DOHH2 (cell line): Measurements from ENCODE around the gene CFAP157.

Experiments used
- H3F3A ChIP-seq: fragments of 200-600 bp; sonication (generic), shearing (Covaris generic); 2 replicates; pipeline ENCODE4 v1.6.0; 2016; ENCODE audit warnings: antibody characterized with exemption, mild to moderate bottlenecking; ENCODE audit not compliant: control insufficient read depth, insufficient read depth
- H3K27ac ChIP-seq: fragments of 200-600 bp; sonication (generic); 2 replicates; pipeline ENCODE4 v1.5.1; 2014; ENCODE audit warnings: low read depth, mild to moderate bottlenecking, low read length, moderate library complexity
- H3K27me3 ChIP-seq: fragments of 200-600 bp; sonication (generic); 2 replicates; pipeline ENCODE4 v1.6.1; 2014; ENCODE audit warnings: mild to moderate bottlenecking, low read length, mixed read lengths; ENCODE audit not compliant: control insufficient read depth
- H3K36me3 ChIP-seq: fragments of 200-600 bp; sonication (generic); 2 replicates; pipeline ENCODE4 v1.6.1; 2014; ENCODE audit warnings: mild to moderate bottlenecking, low read length, moderate library complexity, mixed read lengths; ENCODE audit not compliant: control insufficient read depth
- H3K4me1 ChIP-seq: fragments of 200-600 bp; sonication (generic); 2 replicates; pipeline ENCODE4 v1.6.1; 2014; ENCODE audit warnings: mild to moderate bottlenecking, low read length, mixed read lengths; ENCODE audit not compliant: control insufficient read depth
- H3K4me2 ChIP-seq: fragments of 200-600 bp; sonication (generic); 2 replicates; pipeline ENCODE4 v1.6.0; 2014; ENCODE audit warnings: mild to moderate bottlenecking, low read length, moderate library complexity
- H3K4me3 ChIP-seq: fragments of 200-600 bp; sonication (generic); 2 replicates; pipeline ENCODE4 v1.5.1; 2014; ENCODE audit warnings: mild to moderate bottlenecking, low read length, mixed read lengths
- H3K79me2 ChIP-seq: fragments of 200-600 bp; sonication (generic); 2 replicates; pipeline ENCODE4 v1.6.1; 2014; ENCODE audit warnings: mild to moderate bottlenecking, low read length, mixed read lengths; ENCODE audit not compliant: control insufficient read depth
- H3K9me2 ChIP-seq: fragments of 200-600 bp; sonication (generic); replicated peaks from 2 replicates; pipeline ENCODE4 v1.6.1; 2014; ENCODE audit warnings: mild to moderate bottlenecking, low read length, mixed read lengths; ENCODE audit not compliant: control insufficient read depth
- H3K9me3 ChIP-seq: fragments of 200-600 bp; sonication (generic); 2 replicates; pipeline ENCODE4 v1.6.1; 2014; ENCODE audit warnings: antibody characterized with exemption, low read length, mixed read lengths; ENCODE audit not compliant: control insufficient read depth, insufficient read depth
- H4K20me1 ChIP-seq: fragments of 200-600 bp; sonication (generic); 2 replicates; pipeline ENCODE4 v1.6.0; 2014; ENCODE audit warnings: low read depth, mild to moderate bottlenecking, antibody characterized with exemption, low read length, moderate library complexity; ENCODE audit not compliant: control insufficient read depth, insufficient read depth
- EZH2phosphoT487 ChIP-seq: fragments of 200-600 bp; sonication (generic); IDR thresholded peaks from 2 replicates; pipeline ENCODE4 v1.6.1; 2017; ENCODE audit warnings: borderline replicate concordance, mild to moderate bottlenecking, antibody characterized with exemption, low read length, moderate library complexity, mixed read lengths
- TF ChIP-seq, protein P1 (sequence below): fragments of 200-600 bp; sonication (generic); IDR thresholded peaks from one replicate; pipeline ENCODE4 v1.5.1; 2014; ENCODE audit warnings: antibody characterized with exemption, mild to moderate bottlenecking, low read depth, low read length; ENCODE audit not compliant: poor library complexity, severe bottlenecking

Gene CFAP157

DNA sequence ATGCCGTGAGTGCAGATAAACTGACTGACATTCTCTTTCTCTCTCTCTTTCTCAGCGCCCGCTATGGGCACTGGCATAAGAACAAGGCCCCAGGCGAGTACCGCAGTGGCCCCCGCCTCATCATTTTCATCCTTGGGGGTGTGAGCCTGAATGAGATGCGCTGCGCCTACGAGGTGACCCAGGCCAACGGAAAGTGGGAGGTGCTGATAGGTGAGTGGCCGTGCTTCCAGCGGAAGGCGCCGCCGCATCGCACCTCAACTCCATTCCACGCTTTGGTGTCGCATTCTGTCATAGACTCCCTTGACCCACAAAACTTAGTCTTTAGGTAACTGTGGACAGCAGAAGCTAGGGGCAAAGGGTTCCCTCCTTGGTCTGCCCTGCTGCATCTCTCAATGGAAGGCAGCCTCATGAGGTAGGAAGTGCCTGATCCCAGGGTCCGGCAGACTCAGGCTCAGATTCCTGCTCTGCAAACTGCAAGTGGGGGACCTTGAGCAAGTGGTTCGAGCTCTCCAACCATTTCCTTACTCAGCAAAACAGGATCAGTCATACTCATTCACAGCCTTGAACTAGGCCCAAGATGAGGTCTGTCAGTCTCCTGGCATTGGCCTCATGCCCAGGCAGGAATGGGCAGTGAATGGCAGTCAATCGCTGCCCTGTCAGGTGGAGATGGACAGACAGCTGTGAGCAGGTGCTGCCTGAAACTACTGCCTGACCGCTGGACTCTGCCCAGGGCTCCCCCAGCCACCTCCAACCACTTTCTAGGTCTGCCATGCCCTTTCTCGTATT lies 24.2 kb upstream of the CFAP157 start:
- Histone ChIP-seq H3K79me2 (no peaks in the 10 kb centered on the region), H3K9me2 (no peaks in the 10 kb centered on the region), H3K36me3 (no peaks in the 10 kb centered on the region), H3K9me3 (no peaks in the 10 kb centered on the region), H3K4me2 (no peak overlapping the region), H3K4me1 (no peaks in the 10 kb centered on the region), H3F3A (no peaks in the 10 kb centered on the region), H4K20me1 (no peaks in the 10 kb centered on the region), H3K27ac (no peak overlapping the region), H3K4me3 (no peak overlapping the region), H3K27me3 (no peaks in the 10 kb centered on the region)
- TF ChIP-seq EZH2phosphoT487: no peak
- TF ChIP-seq, protein P1, sequence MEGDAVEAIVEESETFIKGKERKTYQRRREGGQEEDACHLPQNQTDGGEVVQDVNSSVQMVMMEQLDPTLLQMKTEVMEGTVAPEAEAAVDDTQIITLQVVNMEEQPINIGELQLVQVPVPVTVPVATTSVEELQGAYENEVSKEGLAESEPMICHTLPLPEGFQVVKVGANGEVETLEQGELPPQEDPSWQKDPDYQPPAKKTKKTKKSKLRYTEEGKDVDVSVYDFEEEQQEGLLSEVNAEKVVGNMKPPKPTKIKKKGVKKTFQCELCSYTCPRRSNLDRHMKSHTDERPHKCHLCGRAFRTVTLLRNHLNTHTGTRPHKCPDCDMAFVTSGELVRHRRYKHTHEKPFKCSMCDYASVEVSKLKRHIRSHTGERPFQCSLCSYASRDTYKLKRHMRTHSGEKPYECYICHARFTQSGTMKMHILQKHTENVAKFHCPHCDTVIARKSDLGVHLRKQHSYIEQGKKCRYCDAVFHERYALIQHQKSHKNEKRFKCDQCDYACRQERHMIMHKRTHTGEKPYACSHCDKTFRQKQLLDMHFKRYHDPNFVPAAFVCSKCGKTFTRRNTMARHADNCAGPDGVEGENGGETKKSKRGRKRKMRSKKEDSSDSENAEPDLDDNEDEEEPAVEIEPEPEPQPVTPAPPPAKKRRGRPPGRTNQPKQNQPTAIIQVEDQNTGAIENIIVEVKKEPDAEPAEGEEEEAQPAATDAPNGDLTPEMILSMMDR: no peak

DNA sequence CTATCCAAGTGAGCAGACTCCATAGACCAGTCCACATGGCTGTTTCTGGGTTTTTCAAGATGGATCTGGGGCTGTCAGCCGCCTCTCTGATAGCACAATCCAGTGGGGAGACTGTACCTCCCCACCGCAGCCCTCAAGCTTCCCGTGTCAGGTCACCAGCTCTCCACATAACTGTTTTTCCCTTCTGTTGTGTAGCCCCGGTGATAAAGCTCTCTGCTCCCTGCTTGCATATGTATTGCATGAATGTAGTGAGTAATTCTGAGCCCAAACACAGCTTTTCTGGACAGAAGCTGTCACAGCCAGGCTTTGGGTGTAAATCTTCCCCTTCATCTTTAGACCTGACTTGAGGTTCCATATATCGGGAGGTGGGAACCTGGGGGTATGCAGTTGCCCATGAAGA lies 23.1 kb upstream of the CFAP157 start:
- H3K27ac ChIP-seq: no peak overlapping the region
- H3K36me3 ChIP-seq: no peaks in the 10 kb centered on the region
- no peaks in the 10 kb centered on the region for H3K79me2 ChIP-seq
- TF ChIP-seq EZH2phosphoT487: no peak
- TF ChIP-seq, protein P1: no peak
- no peaks in the 10 kb centered on the region for H3K9me3 ChIP-seq
- H3K4me1 ChIP-seq: no peaks in the 10 kb centered on the region
- no peaks in the 10 kb centered on the region for H4K20me1 ChIP-seq
- H3K4me3 ChIP-seq: no peak overlapping the region
- H3K4me2 ChIP-seq: no peak overlapping the region
- no peaks in the 10 kb centered on the region for H3K9me2 ChIP-seq
- H3K27me3 ChIP-seq: no peaks in the 10 kb centered on the region
- H3F3A ChIP-seq: no peaks in the 10 kb centered on the region

DNA sequence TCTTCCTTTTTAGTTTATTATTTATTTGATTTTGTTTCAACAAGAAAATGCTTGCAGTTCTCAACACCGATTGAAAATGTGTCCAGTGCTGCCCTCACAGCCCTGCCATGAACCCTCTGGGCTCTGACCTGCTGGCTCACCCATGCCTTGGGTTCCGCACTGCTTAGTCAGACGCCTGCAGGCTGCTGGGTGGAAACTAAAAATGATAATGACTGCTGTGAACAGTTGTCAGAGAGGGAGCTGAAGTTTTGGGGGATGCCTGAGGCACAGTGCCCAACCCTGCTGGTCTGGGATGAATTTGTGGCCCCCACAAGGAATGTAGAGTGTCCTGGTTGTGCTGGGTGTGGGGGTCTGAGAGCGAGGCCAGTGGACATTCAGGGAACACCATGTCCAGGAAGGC lies 22.2 kb upstream of the CFAP157 start:
- Histone ChIP-seq H3K4me1 (no peaks in the 10 kb centered on the region), H3K4me2 (no peak overlapping the region), H3K4me3 (no peak overlapping the region), H3K27me3 (no peaks in the 10 kb centered on the region), H4K20me1 (no peaks in the 10 kb centered on the region), H3K27ac (no peak overlapping the region), H3K9me2 (no peaks in the 10 kb centered on the region), H3K79me2 (no peaks in the 10 kb centered on the region), H3F3A (no peaks in the 10 kb centered on the region), H3K9me3 (no peaks in the 10 kb centered on the region), H3K36me3 (no peaks in the 10 kb centered on the region)
- no peak for TF ChIP-seq EZH2phosphoT487

DNA sequence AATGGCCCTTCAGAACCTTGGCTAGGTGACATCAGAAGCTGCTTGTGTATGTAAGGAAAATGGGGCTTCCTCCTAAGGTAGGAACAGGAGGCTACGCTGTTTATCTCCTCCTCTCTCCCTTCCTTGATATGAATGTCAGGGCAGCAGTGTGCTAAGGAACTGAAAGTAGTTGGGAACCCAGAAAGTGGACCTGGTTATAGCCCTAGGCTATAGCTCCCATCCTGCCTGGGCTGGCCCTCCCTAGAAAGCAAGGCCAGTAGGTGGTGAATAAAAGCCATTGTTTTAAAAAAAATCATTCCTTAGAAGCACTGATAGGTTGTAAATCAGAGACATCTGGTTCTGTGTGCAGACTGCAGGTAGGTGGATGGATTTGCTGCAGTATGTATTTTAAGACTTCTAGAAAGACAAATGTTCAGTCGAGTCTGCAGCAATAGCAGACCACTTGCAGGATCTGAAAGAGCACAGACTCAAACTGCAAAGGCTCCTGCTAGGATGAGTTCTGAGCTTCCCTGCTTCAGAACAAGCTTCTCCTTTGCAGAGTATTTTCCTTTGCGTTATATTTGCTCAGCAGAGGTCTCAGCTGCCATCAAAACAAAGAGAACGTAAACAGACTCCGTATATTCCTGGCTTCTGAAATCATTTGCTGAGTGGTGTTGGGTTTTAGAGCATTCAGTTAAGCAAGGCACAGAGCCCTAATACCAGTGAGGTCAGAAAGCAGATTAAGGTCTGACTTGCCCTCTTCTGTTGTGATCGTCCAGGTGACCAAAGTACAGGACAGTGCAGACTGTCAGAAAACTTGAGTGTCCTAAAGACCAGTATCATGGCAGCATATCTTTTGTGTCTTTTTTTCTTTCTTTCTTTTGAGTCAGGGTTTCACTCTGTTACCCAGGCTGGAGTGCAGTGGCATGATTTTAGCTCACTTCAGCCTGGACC lies 20.1 kb upstream of the CFAP157 start:
- Histone ChIP-seq H3K4me1 (no peaks in the 10 kb centered on the region), H3K27me3 (no peaks in the 10 kb centered on the region), H3K79me2 (no peaks in the 10 kb centered on the region), H3K27ac (no peak overlapping the region), H3K36me3 (no peaks in the 10 kb centered on the region), H4K20me1 (no peaks in the 10 kb centered on the region), H3K4me2 (no peak overlapping the region), H3K9me3 (no peaks in the 10 kb centered on the region), H3K4me3 (no peak overlapping the region), H3K9me2 (no peaks in the 10 kb centered on the region), H3F3A (no peaks in the 10 kb centered on the region)
- no peak for TF ChIP-seq EZH2phosphoT487
- TF ChIP-seq, protein P1: no peak
